ENCODE measurements around the gene CFAP161. TPM values are rescaled to one million over a fixed set of nuclear protein-coding genes. Genes with fewer than 3 reads are reported as not detected.
A peak's percentile ranks its signal among the peaks of the same experiment; 100 is the strongest.

The CFAP161 gene, protein sequence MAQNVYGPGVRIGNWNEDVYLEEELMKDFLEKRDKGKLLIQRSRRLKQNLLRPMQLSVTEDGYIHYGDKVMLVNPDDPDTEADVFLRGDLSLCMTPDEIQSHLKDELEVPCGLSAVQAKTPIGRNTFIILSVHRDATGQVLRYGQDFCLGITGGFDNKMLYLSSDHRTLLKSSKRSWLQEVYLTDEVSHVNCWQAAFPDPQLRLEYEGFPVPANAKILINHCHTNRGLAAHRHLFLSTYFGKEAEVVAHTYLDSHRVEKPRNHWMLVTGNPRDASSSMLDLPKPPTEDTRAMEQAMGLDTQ
- total RNA-seq (ENCODE audit: low replicate concordance): 0.36 TPM in 1 of 2 replicates, not detected in the other
- long read RNA-seq, partial matches to known transcripts: 0 of 1 reads
- long read RNA-seq, other reads (novel, unspliced or antisense): 1 of 1 reads

- H3K27me3 Mint-ChIP-seq: peaks cover 61% of the 10 kb centered on the region
- peaks cover 10% of the 10 kb centered on the region for H3K4me1 Mint-ChIP-seq (ENCODE audit: unreplicated experiment)
- H3K36me3 Mint-ChIP-seq: no peaks in the 10 kb centered on the region
- H3K9me3 Mint-ChIP-seq: no peaks in the 10 kb centered on the region
- no peak within 1 kb of the TSS for H3K27ac Mint-ChIP-seq
- H3K4me3 Mint-ChIP-seq: peak within 1 kb of the TSS; percentile 79
- TF ChIP-seq, protein P1, sequence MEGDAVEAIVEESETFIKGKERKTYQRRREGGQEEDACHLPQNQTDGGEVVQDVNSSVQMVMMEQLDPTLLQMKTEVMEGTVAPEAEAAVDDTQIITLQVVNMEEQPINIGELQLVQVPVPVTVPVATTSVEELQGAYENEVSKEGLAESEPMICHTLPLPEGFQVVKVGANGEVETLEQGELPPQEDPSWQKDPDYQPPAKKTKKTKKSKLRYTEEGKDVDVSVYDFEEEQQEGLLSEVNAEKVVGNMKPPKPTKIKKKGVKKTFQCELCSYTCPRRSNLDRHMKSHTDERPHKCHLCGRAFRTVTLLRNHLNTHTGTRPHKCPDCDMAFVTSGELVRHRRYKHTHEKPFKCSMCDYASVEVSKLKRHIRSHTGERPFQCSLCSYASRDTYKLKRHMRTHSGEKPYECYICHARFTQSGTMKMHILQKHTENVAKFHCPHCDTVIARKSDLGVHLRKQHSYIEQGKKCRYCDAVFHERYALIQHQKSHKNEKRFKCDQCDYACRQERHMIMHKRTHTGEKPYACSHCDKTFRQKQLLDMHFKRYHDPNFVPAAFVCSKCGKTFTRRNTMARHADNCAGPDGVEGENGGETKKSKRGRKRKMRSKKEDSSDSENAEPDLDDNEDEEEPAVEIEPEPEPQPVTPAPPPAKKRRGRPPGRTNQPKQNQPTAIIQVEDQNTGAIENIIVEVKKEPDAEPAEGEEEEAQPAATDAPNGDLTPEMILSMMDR (conservative IDR thresholded peaks at IDR 0.05): peak; percentile 39
- peak; percentile 88 for DNase-seq (ENCODE audit: extremely low spot score, unreplicated experiment)
Measured at GRCh38 chr15:81133782-81134461, at the start of gene CFAP161. Gene CFAP161, plus strand, starts transcription at chr15:81134270. Its CDS starts 60 bp downstream, at chr15:81134330.

GRCh38 chr15:81084716-81085115 is 49.4 kb upstream of the CFAP161 start:
- Mint-ChIP-seq H3K9me3 (no peaks in the 10 kb centered on the region), H3K4me3 (no peak overlapping the region), H3K4me1 (ENCODE audit: unreplicated experiment) (peaks cover 23% of the 10 kb centered on the region), H3K27me3 (peaks cover 9% of the 10 kb centered on the region), H3K36me3 (no peaks in the 10 kb centered on the region), H3K27ac (no peak overlapping the region)
- TF ChIP-seq, protein P1 (conservative IDR thresholded peaks at IDR 0.05): no peak
- no peak for DNase-seq (ENCODE audit: extremely low spot score, unreplicated experiment)

- Mint-ChIP-seq H3K36me3 (no peaks in the 10 kb centered on the region), H3K27ac (no peak overlapping the region), H3K27me3 (peaks cover 8% of the 10 kb centered on the region), H3K4me3 (no peak overlapping the region), H3K4me1 (ENCODE audit: unreplicated experiment) (peaks cover 23% of the 10 kb centered on the region), H3K9me3 (no peaks in the 10 kb centered on the region)
- DNase-seq (ENCODE audit: extremely low spot score, unreplicated experiment): no peak
- TF ChIP-seq, protein P1 (conservative IDR thresholded peaks at IDR 0.05): no peak
Measured at GRCh38 chr15:81085213-81085612, 48.9 kb upstream of the CFAP161 start.

DNA sequence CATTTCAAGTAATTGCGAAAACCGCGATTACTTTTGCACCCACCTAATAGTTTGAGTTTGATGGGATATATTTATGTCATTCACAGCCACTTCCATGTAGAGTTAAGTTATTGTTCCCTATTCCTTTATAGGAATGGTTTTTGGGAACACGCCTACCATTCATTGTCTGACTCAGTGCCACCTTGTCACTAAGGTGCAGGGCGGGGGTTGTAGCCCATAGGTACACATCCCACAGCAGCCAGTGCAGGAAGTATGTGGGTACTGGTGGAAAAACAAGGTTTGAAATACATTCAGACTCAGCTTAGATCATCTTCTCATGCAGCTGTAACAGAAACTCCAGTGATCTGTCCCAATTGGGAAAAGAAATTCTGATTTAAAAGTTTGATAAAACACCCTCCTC is 48.2 kb upstream of the CFAP161 start:
- no peak for DNase-seq (ENCODE audit: extremely low spot score, unreplicated experiment)
- no peaks in the 10 kb centered on the region for H3K9me3 Mint-ChIP-seq
- TF ChIP-seq, protein P1 (conservative IDR thresholded peaks at IDR 0.05): no peak
- H3K27me3 Mint-ChIP-seq: peaks cover 4% of the 10 kb centered on the region
- peaks cover 23% of the 10 kb centered on the region for H3K4me1 Mint-ChIP-seq (ENCODE audit: unreplicated experiment)
- no peak overlapping the region for H3K27ac Mint-ChIP-seq
- no peak overlapping the region for H3K4me3 Mint-ChIP-seq
- no peaks in the 10 kb centered on the region for H3K36me3 Mint-ChIP-seq

- no peaks in the 10 kb centered on the region for H3K36me3 Mint-ChIP-seq
- DNase-seq (ENCODE audit: extremely low spot score, unreplicated experiment): no peak
- no peak overlapping the region for H3K27ac Mint-ChIP-seq
- TF ChIP-seq, protein P1 (conservative IDR thresholded peaks at IDR 0.05): no peak
- H3K27me3 Mint-ChIP-seq: peaks cover 4% of the 10 kb centered on the region
- no peak overlapping the region for H3K4me3 Mint-ChIP-seq
- no peaks in the 10 kb centered on the region for H3K9me3 Mint-ChIP-seq
- peaks cover 25% of the 10 kb centered on the region for H3K4me1 Mint-ChIP-seq (ENCODE audit: unreplicated experiment)
Measured at GRCh38 chr15:81087066-81087465, 47.0 kb upstream of the CFAP161 start.
